ENCODE data around the gene DYRK1B. TPM values are rescaled to one million over a fixed set of nuclear protein-coding genes. Genes with fewer than 3 reads are reported as not detected.

DYRK1B gene
- total RNA-seq, 1 experiment from 2014 or later: 11.8 TPM

- ChIA-PET CTCF (interaction anchor here (1.7 kb wide), 1 partner anchor 16 kb away, joined by 9 read pairs; no protein-coding TSS in a partner anchor), POLR2A (no interaction called here)
- DNase-seq (ENCODE audit: unreplicated experiment): no peak
- BruUV-seq (replicated peaks): no TSS peak
- no peaks in the 10 kb centered on the region for H3K9me3 Mint-ChIP-seq (ENCODE audit: unreplicated experiment)
- H3K27ac Mint-ChIP-seq (ENCODE audit: low read depth, unreplicated experiment): no peak overlapping the region
- intact Hi-C loops (cut with micrococcal nuclease): no loop called here
- TF ChIP-seq, protein P1, sequence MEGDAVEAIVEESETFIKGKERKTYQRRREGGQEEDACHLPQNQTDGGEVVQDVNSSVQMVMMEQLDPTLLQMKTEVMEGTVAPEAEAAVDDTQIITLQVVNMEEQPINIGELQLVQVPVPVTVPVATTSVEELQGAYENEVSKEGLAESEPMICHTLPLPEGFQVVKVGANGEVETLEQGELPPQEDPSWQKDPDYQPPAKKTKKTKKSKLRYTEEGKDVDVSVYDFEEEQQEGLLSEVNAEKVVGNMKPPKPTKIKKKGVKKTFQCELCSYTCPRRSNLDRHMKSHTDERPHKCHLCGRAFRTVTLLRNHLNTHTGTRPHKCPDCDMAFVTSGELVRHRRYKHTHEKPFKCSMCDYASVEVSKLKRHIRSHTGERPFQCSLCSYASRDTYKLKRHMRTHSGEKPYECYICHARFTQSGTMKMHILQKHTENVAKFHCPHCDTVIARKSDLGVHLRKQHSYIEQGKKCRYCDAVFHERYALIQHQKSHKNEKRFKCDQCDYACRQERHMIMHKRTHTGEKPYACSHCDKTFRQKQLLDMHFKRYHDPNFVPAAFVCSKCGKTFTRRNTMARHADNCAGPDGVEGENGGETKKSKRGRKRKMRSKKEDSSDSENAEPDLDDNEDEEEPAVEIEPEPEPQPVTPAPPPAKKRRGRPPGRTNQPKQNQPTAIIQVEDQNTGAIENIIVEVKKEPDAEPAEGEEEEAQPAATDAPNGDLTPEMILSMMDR (IDR thresholded peaks at IDR 0.05; ENCODE audit: unreplicated experiment): no peak
- H3K4me1 Mint-ChIP-seq (ENCODE audit: insufficient read depth, unreplicated experiment): peaks cover 15% of the 10 kb centered on the region
- H3K27me3 Mint-ChIP-seq (ENCODE audit: insufficient read depth, unreplicated experiment): no peaks in the 10 kb centered on the region
- peaks cover 66% of the 10 kb centered on the region for H3K36me3 Mint-ChIP-seq (ENCODE audit: insufficient read depth, unreplicated experiment)
- no peak overlapping the region for H3K4me3 Mint-ChIP-seq (ENCODE audit: unreplicated experiment)
Observed at GRCh38 chr19:39828015-39828653, 5.8 kb downstream of the DYRK1B start.

DNA sequence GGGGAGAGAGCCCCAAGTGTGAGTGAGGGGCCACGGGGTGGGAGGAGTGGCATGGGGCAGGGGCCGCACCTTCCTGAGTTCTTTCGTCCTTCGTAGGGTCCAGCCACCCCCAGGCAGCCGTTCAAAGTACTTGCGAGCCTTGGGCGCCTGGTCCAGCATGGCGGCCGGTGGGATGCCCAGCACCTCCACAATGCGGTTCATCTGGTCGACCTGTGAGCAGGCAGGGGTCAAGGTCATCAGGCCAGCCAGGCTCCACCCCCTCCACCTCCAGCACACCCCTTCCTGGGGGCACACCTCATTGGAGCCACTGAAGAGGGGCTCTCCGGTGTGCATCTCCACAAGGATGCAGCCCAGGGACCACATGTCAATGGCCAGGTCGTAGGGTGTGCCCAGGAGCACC lies 6.7 kb downstream of the DYRK1B start:
- no TSS peak for BruUV-seq (replicated peaks)
- no peak for DNase-seq (ENCODE audit: unreplicated experiment)
- CTCF ChIA-PET: interaction anchor here (0.6 kb wide), 1 partner anchor 19 kb away, joined by 3 read pairs; no protein-coding TSS in a partner anchor
- Mint-ChIP-seq H3K4me3 (ENCODE audit: unreplicated experiment) (no peak overlapping the region), H3K27me3 (ENCODE audit: insufficient read depth, unreplicated experiment) (no peaks in the 10 kb centered on the region), H3K36me3 (ENCODE audit: insufficient read depth, unreplicated experiment) (peaks cover 61% of the 10 kb centered on the region), H3K9me3 (ENCODE audit: unreplicated experiment) (no peaks in the 10 kb centered on the region), H3K4me1 (ENCODE audit: insufficient read depth, unreplicated experiment) (peaks cover 6% of the 10 kb centered on the region), H3K27ac (ENCODE audit: low read depth, unreplicated experiment) (no peak overlapping the region)
- POLR2A ChIA-PET: no interaction called here
- intact Hi-C loops (cut with micrococcal nuclease): no loop called here
- TF ChIP-seq, protein P1 (IDR thresholded peaks at IDR 0.05; ENCODE audit: unreplicated experiment): no peak

DNA sequence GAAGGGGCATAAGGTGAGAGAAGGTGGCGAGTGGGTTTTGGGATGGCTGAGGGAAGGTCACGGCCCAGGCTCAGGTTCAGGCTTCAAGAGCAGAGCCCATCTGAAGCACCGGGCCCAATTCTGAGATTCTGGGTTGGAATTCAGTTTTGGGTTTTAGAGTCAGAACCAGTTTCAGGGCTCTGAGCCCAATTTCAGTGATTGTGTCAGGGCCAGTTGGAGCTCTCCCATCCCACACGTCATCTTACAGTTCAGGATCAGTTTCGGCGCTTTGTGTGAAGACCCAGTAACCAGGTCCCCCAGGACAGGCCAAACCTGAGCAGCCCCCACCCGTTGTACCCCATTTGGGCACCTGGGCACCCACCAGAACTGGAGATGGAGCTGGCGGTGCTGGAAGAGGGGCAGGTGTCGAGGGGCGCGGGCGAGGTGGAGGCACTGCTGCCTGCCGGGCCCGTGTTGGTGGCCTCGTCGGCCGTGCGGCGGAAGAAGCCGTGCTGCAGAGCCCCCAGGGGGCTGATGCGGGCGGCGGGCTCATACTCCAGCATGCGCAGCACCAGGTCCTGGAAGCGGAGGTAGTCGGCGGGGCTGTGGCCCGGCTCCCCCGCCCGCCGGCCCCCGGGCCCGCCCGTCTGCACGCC lies 7.5 kb downstream of the DYRK1B start:
- H3K4me3 Mint-ChIP-seq (ENCODE audit: unreplicated experiment): no peak overlapping the region
- H3K9me3 Mint-ChIP-seq (ENCODE audit: unreplicated experiment): no peaks in the 10 kb centered on the region
- TF ChIP-seq, protein P1 (IDR thresholded peaks at IDR 0.05; ENCODE audit: unreplicated experiment): no peak
- POLR2A ChIA-PET: interaction anchor here (0.6 kb wide), 1 partner anchor 391 kb away, joined by 3 read pairs; the partner anchor contains the start of gene RPS16
- CTCF ChIA-PET: interaction anchor here (0.6 kb wide), 1 partner anchor 19 kb away, joined by 3 read pairs; no protein-coding TSS in a partner anchor
- H3K27me3 Mint-ChIP-seq (ENCODE audit: insufficient read depth, unreplicated experiment): no peaks in the 10 kb centered on the region
- no TSS peak for BruUV-seq (replicated peaks)
- DNase-seq (ENCODE audit: unreplicated experiment): no peak
- intact Hi-C loops (cut with micrococcal nuclease): no loop called here
- peaks cover 53% of the 10 kb centered on the region for H3K36me3 Mint-ChIP-seq (ENCODE audit: insufficient read depth, unreplicated experiment)
- no peaks in the 10 kb centered on the region for H3K4me1 Mint-ChIP-seq (ENCODE audit: insufficient read depth, unreplicated experiment)
- no peak overlapping the region for H3K27ac Mint-ChIP-seq (ENCODE audit: low read depth, unreplicated experiment)

DNA sequence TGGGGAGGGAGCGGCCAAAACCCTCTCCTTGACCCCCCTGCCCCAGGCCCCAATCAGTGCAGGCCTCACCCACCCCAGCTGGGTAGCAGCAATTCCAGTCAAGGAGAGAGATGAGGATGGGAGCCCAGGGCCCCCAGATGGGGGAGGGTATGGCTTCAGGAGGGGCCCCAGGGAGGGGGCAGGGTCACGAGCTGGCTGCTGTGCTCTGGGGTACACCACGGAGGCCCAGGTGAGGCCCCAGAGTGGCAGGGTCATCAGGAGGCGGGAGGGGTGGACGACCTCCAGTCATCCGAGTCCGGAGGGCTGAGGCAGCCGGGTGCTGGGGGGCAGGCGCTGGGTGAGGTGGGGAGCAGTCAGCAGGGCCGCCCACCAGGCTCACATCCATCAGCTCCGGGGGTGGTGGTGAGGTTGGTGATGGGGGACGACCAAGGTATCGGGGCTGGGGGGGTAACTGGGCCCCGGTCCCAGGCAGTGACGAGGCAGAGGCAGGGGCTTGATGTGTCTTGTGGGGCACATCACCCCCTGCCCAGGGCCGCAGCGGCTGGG lies 8.4 kb downstream of the DYRK1B start:
- POLR2A ChIA-PET: interaction anchor here (0.6 kb wide), 1 partner anchor 390 kb away, joined by 3 read pairs; the partner anchor contains the start of gene RPS16

More for the DNA sequence above, 8.4 kb downstream of the DYRK1B start:
- TF ChIP-seq, protein P1 (IDR thresholded peaks at IDR 0.05; ENCODE audit: unreplicated experiment): no peak
- CTCF ChIA-PET: no interaction called here
- H3K9me3 Mint-ChIP-seq (ENCODE audit: unreplicated experiment): no peaks in the 10 kb centered on the region
- H3K27me3 Mint-ChIP-seq (ENCODE audit: insufficient read depth, unreplicated experiment): no peaks in the 10 kb centered on the region
- BruUV-seq (replicated peaks): no TSS peak
- peaks cover 45% of the 10 kb centered on the region for H3K36me3 Mint-ChIP-seq (ENCODE audit: insufficient read depth, unreplicated experiment)
- intact Hi-C loops (cut with micrococcal nuclease): no loop called here
- H3K27ac Mint-ChIP-seq (ENCODE audit: low read depth, unreplicated experiment): no peak overlapping the region
- DNase-seq (ENCODE audit: unreplicated experiment): no peak
- H3K4me1 Mint-ChIP-seq (ENCODE audit: insufficient read depth, unreplicated experiment): no peaks in the 10 kb centered on the region
- H3K4me3 Mint-ChIP-seq (ENCODE audit: unreplicated experiment): no peak overlapping the region

Data from MCF 10A (cell line).